Tibial nerve (tissue), 3 donors: ENCODE results near the gene TOR1AIP1.

Source experiments
- POLR2A ChIP-seq, 2 donors: fragments of 450-650 bp; IDR thresholded peaks; one replicate each; pipeline ENCODE4 v1.6.1; 2017; ENCODE audit warnings: antibody characterized with exemption in 2 of 2, mild to moderate bottlenecking in 2 of 2, moderate library complexity in 2 of 2
- TF ChIP-seq, protein P1 (sequence below), 5 experiments: fragments of 200-600 bp in 3 of 5; fragments of 450-650 bp in 2 of 5; sonication (generic) in 3 of 5; IDR thresholded peaks; one replicate each; pipeline ENCODE4 v1.5.1; 2016 to 2019; ENCODE audit warnings: antibody characterized with exemption in 5 of 5, mild to moderate bottlenecking in 3 of 5, moderate library complexity in 2 of 5

DNA sequence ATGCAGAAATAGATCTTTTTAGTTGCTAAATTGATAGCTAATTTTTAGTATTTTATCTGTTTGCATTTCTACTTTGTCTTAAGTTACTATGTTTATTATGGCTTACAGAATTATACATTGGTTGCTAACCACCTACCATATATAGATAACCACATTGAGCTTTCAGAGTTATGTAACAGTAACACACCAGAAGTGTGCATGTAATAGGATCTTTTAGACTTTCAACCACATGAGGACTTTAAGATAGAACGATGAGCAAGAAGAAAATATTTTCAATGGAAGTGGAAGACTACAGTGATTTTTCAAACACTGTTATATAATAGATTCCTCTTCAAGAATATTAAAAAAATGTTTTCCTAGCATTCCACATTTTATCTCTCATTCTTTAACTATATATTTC lies 28.8 kb downstream of the TOR1AIP1 start:
- TF ChIP-seq, protein P1, sequence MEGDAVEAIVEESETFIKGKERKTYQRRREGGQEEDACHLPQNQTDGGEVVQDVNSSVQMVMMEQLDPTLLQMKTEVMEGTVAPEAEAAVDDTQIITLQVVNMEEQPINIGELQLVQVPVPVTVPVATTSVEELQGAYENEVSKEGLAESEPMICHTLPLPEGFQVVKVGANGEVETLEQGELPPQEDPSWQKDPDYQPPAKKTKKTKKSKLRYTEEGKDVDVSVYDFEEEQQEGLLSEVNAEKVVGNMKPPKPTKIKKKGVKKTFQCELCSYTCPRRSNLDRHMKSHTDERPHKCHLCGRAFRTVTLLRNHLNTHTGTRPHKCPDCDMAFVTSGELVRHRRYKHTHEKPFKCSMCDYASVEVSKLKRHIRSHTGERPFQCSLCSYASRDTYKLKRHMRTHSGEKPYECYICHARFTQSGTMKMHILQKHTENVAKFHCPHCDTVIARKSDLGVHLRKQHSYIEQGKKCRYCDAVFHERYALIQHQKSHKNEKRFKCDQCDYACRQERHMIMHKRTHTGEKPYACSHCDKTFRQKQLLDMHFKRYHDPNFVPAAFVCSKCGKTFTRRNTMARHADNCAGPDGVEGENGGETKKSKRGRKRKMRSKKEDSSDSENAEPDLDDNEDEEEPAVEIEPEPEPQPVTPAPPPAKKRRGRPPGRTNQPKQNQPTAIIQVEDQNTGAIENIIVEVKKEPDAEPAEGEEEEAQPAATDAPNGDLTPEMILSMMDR (IDR thresholded peaks at IDR 0.05), result no peak
- TF ChIP-seq POLR2A (IDR thresholded peaks at IDR 0.05), result no peak
